HG03521 (cell line): ENCODE data around the gene THAP12.
"Not testable (repeated sequence)": the region's sequence is repeated elsewhere in the genome, so short reads cannot be mapped to it uniquely, and the experiment has no call there.

Experiments
- ATAC-seq: cut with Tn5 transposase; IDR thresholded peaks from one replicate; pipeline ENCODE4 v1.9.1; 2021; ENCODE audit warnings: mild to moderate bottlenecking, moderate library complexity; ENCODE audit not compliant: unreplicated experiment

The THAP12 gene, protein sequence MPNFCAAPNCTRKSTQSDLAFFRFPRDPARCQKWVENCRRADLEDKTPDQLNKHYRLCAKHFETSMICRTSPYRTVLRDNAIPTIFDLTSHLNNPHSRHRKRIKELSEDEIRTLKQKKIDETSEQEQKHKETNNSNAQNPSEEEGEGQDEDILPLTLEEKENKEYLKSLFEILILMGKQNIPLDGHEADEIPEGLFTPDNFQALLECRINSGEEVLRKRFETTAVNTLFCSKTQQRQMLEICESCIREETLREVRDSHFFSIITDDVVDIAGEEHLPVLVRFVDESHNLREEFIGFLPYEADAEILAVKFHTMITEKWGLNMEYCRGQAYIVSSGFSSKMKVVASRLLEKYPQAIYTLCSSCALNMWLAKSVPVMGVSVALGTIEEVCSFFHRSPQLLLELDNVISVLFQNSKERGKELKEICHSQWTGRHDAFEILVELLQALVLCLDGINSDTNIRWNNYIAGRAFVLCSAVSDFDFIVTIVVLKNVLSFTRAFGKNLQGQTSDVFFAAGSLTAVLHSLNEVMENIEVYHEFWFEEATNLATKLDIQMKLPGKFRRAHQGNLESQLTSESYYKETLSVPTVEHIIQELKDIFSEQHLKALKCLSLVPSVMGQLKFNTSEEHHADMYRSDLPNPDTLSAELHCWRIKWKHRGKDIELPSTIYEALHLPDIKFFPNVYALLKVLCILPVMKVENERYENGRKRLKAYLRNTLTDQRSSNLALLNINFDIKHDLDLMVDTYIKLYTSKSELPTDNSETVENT

DNA sequence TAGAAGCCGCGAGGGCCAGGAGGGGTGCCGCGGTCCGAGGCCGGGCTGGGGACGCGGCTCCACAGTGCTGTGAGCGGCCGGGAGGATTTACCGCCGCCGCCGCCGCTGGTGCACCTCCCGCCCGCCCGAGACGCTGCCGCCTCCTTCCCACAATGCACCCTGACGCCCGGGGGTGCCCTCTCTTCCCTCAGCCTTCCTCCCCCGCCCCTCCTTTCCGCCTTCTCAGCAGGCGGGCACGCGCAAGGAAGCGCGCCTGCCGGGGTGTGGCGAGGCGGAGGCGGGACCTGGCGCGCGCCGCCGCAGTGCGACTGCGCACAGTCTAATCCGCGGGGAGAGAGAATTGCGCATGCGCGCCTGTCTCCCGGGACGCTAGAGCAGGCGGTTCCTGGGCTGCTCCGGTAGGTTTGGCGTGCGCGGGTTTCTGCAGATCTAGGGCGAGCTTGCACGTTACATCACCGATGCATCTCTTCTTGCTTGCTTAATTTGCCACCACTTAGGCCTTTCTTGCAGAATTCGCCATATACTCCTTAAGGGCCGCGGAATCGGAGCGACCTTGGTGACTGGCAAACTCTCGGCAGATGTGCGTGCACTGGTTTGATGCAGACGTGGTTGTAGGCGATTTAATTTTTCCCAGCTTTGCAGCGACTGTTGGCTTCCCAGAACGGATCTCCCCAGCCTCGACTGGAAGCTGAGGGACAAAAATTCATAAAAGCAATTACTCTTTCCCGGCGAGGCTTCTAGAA lies at the start of gene THAP12, which contains the start of gene GVQW3:
TSS of gene THAP12 (minus strand) at position 156 of the 743 bp plus-strand sequence. CDS start 296 bp downstream, outside the sequence.
TSS of gene GVQW3 (plus strand) at position 347 of the 743 bp plus-strand sequence. CDS start 506 bp downstream, outside the sequence.
- ATAC-seq, result peak; percentile 77

DNA sequence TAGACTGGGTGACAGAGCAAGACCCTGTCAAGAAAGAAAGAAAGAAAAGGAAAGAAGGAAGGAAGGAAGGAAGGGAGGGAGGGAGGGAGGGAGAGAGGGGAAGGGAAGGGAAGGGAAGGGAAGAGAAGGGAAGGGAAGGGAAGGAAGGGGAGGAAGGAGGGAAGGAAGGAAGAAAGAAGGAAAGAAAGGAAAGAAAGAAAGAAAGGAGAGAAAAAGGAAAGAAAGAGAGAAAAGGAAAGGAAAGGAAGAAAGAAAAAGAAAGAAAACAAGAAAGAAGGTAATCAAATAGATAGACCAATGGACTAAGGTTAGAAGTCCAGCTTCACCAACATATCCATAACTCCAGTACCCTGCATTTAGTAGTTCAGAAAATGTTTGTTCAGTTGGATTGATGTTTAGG lies 45.7 kb upstream of the THAP12 start:
- no peak for ATAC-seq

DNA sequence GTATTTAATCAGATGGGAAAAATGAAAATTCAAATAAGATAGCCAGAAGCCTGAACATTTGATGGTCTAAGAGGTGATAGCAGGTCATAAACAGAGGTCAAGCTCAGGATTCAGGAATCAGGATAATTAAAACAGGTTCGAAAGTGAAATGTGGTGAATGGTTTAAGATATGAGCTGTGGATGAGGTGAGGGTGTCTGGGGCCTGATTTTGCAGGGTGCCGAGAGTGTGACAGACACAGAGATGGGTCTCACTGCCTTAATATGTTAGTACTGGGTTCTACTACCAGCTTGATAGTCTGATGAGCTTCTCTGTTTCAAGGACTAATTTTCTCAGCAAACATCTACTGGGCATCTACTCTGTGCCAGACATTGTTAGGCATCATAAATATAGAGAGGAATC lies 44.0 kb upstream of the THAP12 start:
- no peak for ATAC-seq

DNA sequence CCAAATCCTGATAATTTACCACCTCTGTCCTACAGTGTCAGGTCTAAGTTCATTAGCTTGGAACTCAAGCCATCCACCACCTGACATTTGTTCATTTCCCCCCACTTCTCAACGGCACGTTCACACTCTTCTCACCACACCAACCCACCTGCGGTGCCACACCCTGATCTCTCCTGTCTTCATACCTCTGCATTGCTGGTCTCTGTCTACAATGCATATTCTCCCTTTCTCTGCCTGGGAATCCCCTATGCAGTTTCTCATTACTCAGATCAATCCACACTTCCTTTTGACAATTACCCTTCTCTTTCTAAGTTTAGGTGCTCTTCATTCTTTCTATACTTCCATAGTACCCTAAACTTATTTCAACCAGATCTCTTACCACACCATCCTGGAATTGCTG lies 43.4 kb upstream of the THAP12 start:
- ATAC-seq, result peak; percentile 64

DNA sequence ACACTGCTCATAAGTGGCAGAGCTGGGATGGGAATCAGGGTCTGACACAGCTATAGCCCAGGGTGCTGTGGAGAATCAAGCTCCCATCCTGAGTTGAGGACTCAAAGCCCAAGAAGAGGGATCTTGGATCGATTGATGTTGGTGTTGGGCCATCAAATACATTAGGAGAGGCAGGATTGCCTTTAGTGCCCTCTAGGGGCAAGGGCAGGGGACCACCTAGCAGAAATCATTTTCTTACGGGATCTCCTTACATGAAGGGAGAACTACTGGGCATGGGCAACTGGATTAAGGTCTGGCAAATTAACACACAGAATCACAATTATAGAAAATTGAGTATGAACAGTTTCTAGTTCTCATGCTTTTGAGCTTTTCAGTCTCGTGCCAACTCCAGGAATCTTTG lies 39.0 kb upstream of the THAP12 start:
- ATAC-seq, result no peak

DNA sequence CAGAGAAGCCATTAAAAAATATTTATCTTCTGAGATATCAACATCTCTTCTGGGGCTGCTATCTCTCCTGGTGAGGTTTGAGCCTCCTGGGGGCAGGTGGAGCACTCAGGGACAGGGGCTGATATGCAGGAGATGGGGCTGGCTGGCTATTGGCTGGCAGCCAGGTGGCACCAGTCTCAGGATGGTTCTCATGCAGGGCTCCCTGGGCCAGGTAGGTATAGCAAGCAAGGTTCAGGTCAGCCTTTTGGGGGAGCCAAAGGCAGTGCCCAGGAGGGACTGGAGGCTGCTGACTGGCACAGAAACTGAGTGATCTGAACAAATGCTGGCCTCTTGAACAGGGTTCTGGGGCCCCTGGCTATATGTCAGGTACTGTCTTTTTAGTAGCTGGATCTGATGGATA lies 34.1 kb upstream of the THAP12 start:
- ATAC-seq, result no peak

DNA sequence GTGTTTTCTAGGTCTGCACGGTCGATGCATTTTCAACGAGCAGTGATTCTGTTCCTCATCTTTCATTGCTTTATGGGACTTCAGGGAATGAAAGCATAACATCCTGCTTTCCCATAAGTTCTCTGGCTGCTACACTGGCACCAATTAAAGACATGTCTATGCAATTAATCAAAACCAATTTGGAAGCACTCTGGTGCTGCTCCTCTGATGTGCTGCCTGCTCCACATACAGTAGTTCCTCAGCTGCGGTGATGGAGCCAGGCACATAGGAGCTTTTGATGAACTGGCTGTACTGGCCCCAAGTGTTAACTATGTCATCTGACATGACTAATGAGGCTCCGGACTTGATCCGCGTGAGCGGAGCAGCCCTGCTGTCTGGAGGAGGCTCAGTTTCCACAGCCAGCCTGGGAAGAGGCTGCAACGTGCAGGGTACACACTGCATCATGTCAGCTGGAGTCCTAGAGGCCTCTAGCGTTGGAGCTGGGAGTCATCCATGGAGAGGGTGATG lies 30.0 kb upstream of the THAP12 start:
- no peak for ATAC-seq

DNA sequence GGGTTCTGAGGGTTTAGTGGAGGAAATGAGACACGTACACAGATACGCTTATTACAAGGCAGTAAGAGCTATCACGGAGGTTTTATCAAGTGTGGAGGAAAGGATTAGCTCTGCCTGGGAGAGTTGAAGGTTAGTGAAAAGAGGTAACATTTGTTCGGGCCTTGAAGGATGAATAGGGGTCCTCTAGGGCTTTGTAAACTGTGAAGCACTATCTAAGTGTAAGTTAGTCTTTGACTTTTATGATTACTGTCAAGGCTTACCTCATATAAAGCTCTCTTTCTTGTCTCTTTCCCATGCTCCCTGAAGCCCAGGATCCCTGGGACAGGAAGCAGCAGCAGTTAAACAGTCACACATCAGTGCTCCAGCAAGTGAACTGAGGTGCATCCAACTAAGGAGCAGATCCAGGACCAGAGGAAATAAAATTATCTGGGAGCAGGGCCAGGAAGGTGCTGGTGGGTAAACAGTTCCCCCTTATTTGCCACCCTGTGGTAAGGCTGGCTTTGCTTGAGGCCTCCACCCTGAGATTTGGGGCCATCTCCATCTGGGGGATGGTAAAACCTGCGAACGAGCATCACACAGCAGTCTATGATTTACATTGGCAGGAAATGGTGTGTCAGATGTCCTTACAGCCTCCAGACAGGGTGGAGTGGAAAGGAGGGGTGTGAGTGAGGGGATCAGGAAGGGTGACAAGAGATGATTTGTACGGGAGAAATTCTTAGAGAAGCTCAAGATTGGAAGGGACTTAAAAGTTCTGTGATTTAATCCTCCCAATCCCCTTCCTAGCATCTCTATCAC lies 27.4 kb upstream of the THAP12 start:
- ATAC-seq, result no peak

DNA sequence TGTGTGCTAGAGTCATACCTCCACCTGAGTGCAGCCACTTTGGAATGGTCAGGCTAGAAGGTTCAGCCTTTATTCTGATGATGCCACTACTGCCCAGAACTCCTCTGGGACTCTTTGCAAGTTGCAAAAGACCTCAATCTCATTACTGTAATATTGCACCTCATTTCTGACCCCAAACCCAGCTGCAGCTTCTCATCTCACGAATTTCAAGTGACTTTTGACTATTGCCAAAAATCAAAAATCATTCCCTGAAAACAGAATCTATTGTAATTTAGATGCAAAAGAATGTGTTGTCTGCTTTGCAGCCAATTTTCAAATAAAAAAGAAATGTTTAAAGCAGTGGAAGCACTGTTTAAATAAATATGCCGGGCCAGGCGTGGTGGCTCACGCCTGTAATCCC lies 25.4 kb upstream of the THAP12 start:
- ATAC-seq, result no peak

DNA sequence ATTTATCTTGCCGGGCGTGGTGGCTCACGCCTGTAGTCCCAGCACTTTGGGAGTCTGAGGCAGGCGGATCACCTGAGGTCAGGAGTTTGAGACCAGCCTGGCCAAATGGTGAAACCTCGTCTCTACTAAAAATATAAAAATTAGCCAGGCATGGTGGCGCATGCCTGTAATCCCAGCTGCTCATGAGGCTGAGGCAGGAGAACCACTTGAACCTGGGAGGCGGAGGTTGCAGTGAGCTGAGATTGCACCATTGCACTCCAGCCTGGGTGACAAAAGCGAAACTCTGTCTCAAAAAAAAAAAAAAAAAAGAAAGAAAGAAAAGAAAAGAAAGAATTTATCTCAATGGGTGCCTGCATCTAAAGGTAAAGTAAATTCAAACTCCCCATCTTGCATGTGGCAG lies 20.6 kb upstream of the THAP12 start:
- not testable (repeated sequence) for ATAC-seq

DNA sequence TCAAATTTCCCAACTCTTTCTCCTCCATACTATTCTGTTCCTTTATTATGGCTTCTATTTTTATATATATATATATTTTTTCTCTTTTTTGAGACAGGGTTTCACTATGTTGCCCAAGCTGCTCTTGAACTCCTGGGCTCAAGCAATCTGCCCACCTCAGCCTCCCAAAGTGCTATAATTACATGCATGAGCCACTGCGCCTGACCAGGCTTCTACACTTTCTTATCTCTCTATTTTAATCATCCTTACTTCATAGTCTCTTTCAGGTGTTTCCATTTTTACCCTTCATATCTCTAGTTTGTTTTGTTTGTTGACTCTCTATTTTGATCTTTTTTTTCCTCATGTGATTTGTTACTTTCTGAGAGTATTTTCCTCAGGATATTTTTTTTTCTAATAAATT lies 20.0 kb upstream of the THAP12 start:
- ATAC-seq, result no peak

DNA sequence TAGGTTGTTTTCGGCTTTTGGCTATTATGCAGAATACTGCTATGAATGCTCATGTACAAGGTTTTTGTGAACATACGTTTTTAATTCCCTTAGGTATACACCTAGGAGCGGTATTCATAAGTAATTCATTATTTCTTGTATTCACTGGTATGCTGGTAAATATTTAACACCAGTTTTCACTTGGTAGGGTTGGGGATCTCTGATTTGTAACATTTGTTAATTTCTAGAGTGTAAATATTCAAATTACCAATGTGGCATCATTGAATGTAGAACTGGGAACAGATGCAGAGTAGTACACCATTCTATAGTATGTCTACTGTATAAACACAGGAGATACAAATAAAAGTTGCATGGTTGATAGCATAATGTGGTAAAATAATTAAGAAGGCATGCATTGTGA lies 16.5 kb upstream of the THAP12 start:
- no peak for ATAC-seq

DNA sequence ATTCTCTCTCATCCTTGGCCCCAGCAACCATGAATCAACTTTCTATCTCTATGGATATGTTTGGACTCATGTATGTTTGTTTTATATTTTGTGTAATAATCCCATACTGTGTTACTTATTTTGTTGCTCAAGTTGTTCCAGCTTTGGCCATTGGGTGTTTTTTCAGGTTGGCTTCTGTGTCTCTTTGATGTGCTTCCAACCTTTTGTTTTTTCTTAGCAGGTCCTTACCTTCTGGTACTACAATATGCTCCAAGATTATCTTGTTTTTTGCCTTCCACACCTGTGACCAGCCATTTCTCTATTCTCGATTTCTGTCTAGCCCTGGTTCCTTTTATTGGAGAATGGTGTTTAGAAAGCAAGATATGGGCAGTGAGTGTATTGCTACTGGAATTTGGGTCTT lies 14.4 kb upstream of the THAP12 start:
- no peak for ATAC-seq

DNA sequence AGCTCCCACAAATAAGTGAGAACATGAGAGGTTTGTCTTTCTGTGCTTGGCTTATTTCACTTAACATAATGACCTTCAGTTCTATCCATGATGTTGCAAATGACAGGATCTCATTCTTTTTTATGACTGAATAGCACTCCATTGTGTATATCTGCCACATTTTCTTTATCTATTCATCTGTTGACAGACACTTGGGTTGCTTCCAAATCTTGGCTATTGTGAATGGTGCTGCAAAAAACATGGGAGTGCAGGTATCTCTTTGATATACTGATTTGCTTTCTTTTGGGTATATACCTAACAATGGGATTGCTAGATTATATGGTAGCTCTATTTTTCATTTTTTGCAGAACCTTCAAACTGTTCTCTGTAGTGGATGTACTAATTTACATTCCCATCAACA lies 13.5 kb upstream of the THAP12 start:
- ATAC-seq, result no peak

DNA sequence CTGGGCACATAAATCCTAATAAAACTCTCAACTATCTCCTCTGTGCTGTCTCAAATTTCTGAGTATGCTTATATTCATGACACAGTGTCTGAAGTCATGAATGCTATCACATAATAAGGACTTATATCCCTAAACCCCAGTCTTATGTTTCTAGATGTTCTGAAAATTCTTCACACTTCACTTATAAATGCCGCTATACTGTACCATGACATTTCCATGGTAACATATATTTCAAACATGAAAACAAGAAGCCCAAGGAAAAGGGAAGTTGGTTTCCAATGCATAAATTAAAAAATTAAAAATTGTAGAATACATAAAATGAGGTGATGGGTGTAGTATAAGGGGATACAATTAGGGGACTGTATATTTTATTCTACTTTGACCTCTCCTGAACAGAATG lies 11.9 kb upstream of the THAP12 start:
- no peak for ATAC-seq

DNA sequence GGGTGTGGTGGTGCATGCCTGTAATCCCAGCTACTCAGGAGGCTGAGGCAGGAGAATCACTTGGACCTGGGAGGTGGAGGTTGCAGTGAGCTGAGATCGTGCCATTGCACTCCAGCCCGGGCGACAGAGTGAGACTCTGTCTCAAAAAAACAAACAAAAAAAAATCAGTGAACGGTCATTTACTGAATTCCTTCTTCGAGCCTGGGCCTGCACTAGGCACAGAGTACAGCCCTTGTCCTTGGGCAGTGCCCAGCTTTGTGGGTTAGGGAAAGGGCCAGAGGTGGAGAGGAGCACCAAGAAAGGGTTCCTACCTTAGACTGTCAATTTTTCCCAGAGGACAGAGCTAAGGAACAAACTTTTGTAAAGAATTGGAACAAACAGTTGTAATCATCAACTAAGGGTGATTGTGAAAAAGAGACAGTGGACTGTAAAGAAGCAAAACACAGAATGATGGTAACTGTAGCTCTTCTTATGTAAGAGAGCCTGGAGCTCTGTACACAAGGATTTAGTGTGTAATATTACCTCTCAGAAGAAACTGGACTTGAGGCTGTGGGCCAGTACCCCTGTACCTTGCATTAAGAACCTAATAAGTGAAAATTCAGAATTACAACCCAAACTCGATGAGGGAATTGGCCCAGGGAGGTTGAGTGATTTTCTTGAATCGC lies 11.0 kb upstream of the THAP12 start:
- no peak for ATAC-seq

DNA sequence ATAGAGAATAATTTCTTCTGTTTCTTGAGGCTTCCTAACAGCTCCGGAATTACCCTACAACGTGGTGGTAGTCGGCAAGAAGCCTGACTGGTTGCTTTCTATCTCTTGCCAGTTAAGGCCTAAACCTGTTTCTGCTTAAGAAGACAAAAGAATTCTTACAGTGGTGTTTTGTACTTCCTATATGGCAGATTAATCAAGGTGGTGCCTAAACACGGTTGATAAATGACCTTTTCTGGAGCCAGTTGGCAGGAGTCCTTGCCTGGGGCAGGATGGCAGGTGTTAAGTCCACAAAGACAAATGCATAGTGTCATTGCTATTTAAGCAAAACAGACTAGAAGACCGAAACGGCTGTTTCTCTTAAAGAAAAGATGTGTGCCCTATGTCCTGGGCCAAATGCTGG lies 10.1 kb upstream of the THAP12 start:
- no peak for ATAC-seq

DNA sequence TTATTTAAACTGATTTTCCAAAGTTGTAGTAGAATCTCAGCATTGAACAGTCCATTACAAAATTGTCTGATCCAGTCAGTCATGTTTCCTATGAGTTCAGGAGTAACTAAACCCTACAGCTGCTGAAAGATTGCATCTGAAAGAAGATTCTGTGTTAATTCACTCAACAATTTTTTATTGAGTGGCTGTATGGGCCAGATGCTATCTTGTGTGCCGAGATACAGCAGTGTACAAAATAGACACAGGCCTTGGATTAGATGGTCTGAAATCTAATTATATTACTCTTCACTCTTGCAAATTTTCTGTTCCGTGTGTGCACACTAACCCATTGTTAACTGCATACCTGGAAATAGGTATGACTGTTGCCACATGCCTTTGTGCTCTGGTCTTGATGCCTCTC lies 7.5 kb upstream of the THAP12 start:
- ATAC-seq, result no peak

DNA sequence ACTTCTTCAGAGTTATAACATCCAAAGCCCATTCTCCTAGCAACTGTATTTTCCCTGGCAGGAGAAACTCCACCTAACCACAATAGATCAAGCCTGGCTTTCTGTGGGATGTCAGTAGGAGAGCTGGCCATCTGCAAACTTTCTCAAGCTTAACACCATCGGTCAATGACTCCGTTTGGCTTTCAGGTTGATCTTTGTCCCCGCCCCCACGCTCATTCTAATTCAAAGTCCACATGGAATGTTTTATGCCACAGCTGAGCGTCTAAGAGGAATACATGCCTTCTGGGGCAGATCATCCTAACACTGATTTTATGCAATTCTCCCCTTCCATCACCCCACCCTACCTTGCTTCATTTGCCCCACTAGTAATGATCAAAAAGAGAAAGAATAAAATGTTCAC lies 5.0 kb upstream of the THAP12 start:
- no peak for ATAC-seq

DNA sequence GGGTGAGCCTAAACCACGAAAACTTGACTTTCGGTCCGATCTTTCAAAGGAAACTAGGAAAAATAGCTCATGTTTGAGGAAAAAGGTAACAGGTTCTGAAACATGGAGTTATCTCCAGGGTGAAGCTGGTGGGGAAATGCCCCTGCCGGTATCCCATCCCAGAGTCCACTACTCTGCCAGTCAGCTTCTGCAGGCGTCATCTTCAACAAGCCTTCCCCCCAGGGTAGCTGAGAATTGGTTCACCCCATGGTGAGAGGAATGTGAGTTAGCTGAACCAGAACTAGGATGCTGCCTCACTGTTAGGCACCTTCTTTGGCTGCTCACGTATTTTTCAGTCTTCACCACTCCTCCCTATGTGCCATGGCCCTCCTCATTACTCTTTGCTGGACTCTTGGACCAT lies 1.3 kb upstream of the THAP12 start:
- ATAC-seq, result no peak
